Upper lobe of right lung (tissue), 1 donor: Measurements from ENCODE around the gene THOC2. TPM values are rescaled to one million over a fixed set of nuclear protein-coding genes. Genes with fewer than 3 reads are reported as not detected.

Experiments used
- ATAC-seq: fragments of 200-7000 bp; cut with Tn5 transposase; one replicate; pipeline ENCODE4 v1.9.1; 2020; ENCODE audit warnings: mild to moderate bottlenecking, moderate library complexity
- DNase-seq: peaks from one replicate; pipeline ENCODE4 v3.0.0-alpha.2; 2020
- H3K27ac ChIP-seq: fragments of 200-600 bp; one replicate; pipeline ENCODE4 v1.8.0; 2022
- H3K27me3 ChIP-seq: fragments of 200-600 bp; one replicate; pipeline ENCODE4 v1.8.0; 2022; ENCODE audit warnings: mild to moderate bottlenecking
- H3K36me3 ChIP-seq: fragments of 200-600 bp; one replicate; pipeline ENCODE4 v1.8.0; 2022
- H3K4me1 ChIP-seq: fragments of 200-600 bp; one replicate; pipeline ENCODE4 v1.8.0; 2022
- H3K4me3 ChIP-seq: fragments of 200-600 bp; one replicate; pipeline ENCODE4 v1.8.0; 2022; ENCODE audit warnings: mild to moderate bottlenecking
- H3K9me3 ChIP-seq: fragments of 200-600 bp; one replicate; pipeline ENCODE4 v1.8.0; 2022
- intact Hi-C: fragments of 100-400 bp; cut with DNase I; formaldehyde crosslinking; loops from one replicate; pipeline ENCODE4 v1.11.0; 2022
- total RNA-seq: library from RNA; stranded (reverse); fragmentation: NEBNext Ultra II Directional; extraction: Animal tissue kit (Norgen Biotek cat#: 25700); gene quantifications from one replicate; pipeline ENCODE4 v1.2.1, GENCODE V29; 2021
- TF ChIP-seq, protein P1 (sequence below): fragments of 200-600 bp; IDR thresholded peaks from one replicate; pipeline ENCODE4 v1.8.0; 2022; ENCODE audit warnings: antibody characterized with exemption
- donor health status: DM: no; HTN: yes; CAD: no; lungs with severe emphysema.

THOC2 gene
- total RNA-seq, 1 donor from 2014 or later = 99.9 TPM

- Histone ChIP-seq H3K27ac (no peak overlapping the region), H3K4me3 (no peak overlapping the region), H3K9me3 (no peaks in the 10 kb centered on the region), H3K27me3 (no peaks in the 10 kb centered on the region), H3K36me3 (no peaks in the 10 kb centered on the region), H3K4me1 (no peaks in the 10 kb centered on the region)
- ATAC-seq (no peak), DNase-seq (no peak)
- TF ChIP-seq, protein P1, sequence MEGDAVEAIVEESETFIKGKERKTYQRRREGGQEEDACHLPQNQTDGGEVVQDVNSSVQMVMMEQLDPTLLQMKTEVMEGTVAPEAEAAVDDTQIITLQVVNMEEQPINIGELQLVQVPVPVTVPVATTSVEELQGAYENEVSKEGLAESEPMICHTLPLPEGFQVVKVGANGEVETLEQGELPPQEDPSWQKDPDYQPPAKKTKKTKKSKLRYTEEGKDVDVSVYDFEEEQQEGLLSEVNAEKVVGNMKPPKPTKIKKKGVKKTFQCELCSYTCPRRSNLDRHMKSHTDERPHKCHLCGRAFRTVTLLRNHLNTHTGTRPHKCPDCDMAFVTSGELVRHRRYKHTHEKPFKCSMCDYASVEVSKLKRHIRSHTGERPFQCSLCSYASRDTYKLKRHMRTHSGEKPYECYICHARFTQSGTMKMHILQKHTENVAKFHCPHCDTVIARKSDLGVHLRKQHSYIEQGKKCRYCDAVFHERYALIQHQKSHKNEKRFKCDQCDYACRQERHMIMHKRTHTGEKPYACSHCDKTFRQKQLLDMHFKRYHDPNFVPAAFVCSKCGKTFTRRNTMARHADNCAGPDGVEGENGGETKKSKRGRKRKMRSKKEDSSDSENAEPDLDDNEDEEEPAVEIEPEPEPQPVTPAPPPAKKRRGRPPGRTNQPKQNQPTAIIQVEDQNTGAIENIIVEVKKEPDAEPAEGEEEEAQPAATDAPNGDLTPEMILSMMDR = no peak
- intact Hi-C loops = no loop called here
Measured at GRCh38 chrX:123749643-123750042, 16.8 kb upstream of the THOC2 start.

GRCh38 chrX:123745511-123745910 lies 12.7 kb upstream of the THOC2 start:
- Histone ChIP-seq H3K36me3 (no peaks in the 10 kb centered on the region), H3K27ac (no peak overlapping the region), H3K4me3 (no peak overlapping the region), H3K4me1 (no peaks in the 10 kb centered on the region), H3K9me3 (no peaks in the 10 kb centered on the region), H3K27me3 (no peaks in the 10 kb centered on the region)
- ATAC-seq (no peak), DNase-seq (no peak)
- intact Hi-C loops = no loop called here
- TF ChIP-seq, protein P1 = no peak

DNA sequence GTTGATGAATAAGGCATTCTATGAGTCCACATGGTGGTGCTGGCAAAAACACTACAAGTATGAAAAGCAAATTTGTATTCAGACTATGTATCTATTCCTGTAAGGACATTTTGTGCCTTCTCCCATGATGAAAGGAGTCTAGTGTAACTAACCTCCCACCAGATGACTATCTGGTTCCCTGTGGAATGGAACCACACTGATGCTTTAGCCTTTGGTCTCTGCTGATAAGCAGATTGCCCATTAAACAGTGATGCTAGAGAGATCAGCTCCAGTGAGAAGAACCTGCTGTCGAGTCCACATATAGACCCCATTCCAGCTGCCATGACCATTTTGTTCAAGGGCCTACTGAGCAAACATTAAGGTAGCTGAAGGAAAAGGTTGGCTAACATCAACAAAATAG lies 10.5 kb upstream of the THOC2 start:
- DNase-seq (no peak), ATAC-seq (no peak)
- TF ChIP-seq, protein P1 = no peak
- Histone ChIP-seq H3K4me3 (no peak overlapping the region), H3K27ac (no peak overlapping the region), H3K36me3 (no peaks in the 10 kb centered on the region), H3K4me1 (no peaks in the 10 kb centered on the region), H3K9me3 (no peaks in the 10 kb centered on the region), H3K27me3 (no peaks in the 10 kb centered on the region)
- intact Hi-C loops = no loop called here

GRCh38 chrX:123742440-123742839 lies 9.6 kb upstream of the THOC2 start:
- ATAC-seq (no peak), DNase-seq (no peak)
- Histone ChIP-seq H3K36me3 (no peaks in the 10 kb centered on the region), H3K27me3 (no peaks in the 10 kb centered on the region), H3K9me3 (no peaks in the 10 kb centered on the region), H3K4me3 (no peak overlapping the region), H3K27ac (no peak overlapping the region), H3K4me1 (no peaks in the 10 kb centered on the region)
- TF ChIP-seq, protein P1 = no peak
- intact Hi-C loops = no loop called here

GRCh38 chrX:123740536-123740935 lies 7.7 kb upstream of the THOC2 start:
- intact Hi-C loops = no loop called here
- TF ChIP-seq, protein P1 = no peak
- DNase-seq (no peak), ATAC-seq (no peak)
- Histone ChIP-seq H3K4me3 (no peak overlapping the region), H3K27me3 (no peaks in the 10 kb centered on the region), H3K27ac (no peak overlapping the region), H3K36me3 (no peaks in the 10 kb centered on the region), H3K4me1 (no peaks in the 10 kb centered on the region), H3K9me3 (no peaks in the 10 kb centered on the region)

DNA sequence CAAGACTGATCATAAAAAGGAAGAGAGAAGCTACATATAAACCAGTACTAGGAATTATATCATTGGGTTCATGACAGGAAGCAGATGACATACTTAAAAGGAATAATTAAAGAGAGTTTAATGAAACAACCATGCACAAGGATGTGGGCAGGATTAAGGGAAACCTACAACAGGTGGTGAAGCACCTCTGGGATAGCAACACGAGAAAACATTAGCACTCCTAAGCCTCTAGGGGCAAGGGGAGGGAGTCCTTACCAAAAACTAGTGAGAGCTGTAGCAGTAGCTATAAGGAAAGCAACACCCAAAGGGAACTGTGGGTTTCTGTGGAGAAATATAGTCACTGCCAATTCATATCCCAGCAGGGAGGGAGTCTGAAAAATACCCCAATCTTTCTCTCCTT lies 7.2 kb upstream of the THOC2 start:
- no peak for ATAC-seq
- Histone ChIP-seq H3K4me3 (no peak overlapping the region), H3K9me3 (no peaks in the 10 kb centered on the region), H3K4me1 (no peaks in the 10 kb centered on the region), H3K27me3 (no peaks in the 10 kb centered on the region), H3K27ac (no peak overlapping the region), H3K36me3 (no peaks in the 10 kb centered on the region)
- no peak for DNase-seq
- intact Hi-C loops = no loop called here
- TF ChIP-seq, protein P1 = no peak
